Neural cell (in vitro differentiated cells): ENCODE measurements around the gene PTPN22.

ENCODE experiments used
- CTCF ChIP-seq: fragments of 450-650 bp; IDR thresholded peaks from 2 replicates; pipeline ENCODE4 v1.5.1; 2014; ENCODE audit warnings: antibody characterized with exemption, mild to moderate bottlenecking, moderate library complexity; ENCODE audit not compliant: poor library complexity, severe bottlenecking
- EZH2 ChIP-seq: fragments of 200-600, 300-800 bp; shearing (Covaris generic), sonication (generic); IDR thresholded peaks from 2 replicates; pipeline ENCODE4 v1.6.1; 2014; ENCODE audit warnings: antibody characterized with exemption, low read length, borderline replicate concordance, mild to moderate bottlenecking; ENCODE audit not compliant: insufficient read depth, poor library complexity, severe bottlenecking
- REST ChIP-seq: IDR thresholded peaks from 2 replicates; pipeline ENCODE4 v1.6.1; 2012; ENCODE audit warnings: borderline replicate concordance
- TAF1 ChIP-seq: IDR thresholded peaks from 2 replicates; pipeline ENCODE4 v1.6.1; 2012; ENCODE audit warnings: low read depth

- TF ChIP-seq EZH2 (no peak), CTCF (no peak), TAF1 (no peak), REST (no peak)
These were observed 25.0 kb downstream of the PTPN22 start for GRCh38 chr1:113846391-113847035.
